ENCODE measurements around the gene HMGB4.

The HMGB4 gene

DNA sequence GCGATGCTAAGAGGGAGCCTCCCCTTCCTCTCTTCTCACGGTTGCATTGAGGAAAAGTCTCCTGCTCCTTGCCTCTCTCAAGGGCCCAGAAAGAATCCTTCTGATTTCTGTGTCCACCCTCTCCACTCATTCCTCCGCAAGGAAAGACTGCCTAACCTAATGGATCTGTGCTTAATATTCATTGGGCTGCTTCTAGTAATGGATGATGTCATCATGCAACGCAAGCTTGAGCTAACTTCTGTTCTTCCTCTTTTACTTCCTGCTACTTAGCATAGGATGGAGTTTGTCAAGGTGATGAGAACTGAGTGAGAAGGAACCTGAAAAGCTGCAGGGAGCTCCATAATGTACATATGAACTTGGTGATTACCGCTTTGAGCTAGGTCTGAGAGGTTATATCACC lies 35.2 kb upstream of the HMGB4 start:
- Mint-ChIP-seq H3K4me3 (no peak overlapping the region), H3K27ac (no peak overlapping the region), H3K27me3 (ENCODE audit: low read depth, poor library complexity) (peaks cover 7% of the 10 kb centered on the region), H3K4me1 (no peaks in the 10 kb centered on the region), H3K9me3 (peaks cover 42% of the 10 kb centered on the region), H3K36me3 (ENCODE audit: low read depth) (peaks cover 5% of the 10 kb centered on the region)
- DNase-seq = no peak
- TF ChIP-seq, protein P1, sequence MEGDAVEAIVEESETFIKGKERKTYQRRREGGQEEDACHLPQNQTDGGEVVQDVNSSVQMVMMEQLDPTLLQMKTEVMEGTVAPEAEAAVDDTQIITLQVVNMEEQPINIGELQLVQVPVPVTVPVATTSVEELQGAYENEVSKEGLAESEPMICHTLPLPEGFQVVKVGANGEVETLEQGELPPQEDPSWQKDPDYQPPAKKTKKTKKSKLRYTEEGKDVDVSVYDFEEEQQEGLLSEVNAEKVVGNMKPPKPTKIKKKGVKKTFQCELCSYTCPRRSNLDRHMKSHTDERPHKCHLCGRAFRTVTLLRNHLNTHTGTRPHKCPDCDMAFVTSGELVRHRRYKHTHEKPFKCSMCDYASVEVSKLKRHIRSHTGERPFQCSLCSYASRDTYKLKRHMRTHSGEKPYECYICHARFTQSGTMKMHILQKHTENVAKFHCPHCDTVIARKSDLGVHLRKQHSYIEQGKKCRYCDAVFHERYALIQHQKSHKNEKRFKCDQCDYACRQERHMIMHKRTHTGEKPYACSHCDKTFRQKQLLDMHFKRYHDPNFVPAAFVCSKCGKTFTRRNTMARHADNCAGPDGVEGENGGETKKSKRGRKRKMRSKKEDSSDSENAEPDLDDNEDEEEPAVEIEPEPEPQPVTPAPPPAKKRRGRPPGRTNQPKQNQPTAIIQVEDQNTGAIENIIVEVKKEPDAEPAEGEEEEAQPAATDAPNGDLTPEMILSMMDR (IDR thresholded peaks at IDR 0.05) = no peak

DNA sequence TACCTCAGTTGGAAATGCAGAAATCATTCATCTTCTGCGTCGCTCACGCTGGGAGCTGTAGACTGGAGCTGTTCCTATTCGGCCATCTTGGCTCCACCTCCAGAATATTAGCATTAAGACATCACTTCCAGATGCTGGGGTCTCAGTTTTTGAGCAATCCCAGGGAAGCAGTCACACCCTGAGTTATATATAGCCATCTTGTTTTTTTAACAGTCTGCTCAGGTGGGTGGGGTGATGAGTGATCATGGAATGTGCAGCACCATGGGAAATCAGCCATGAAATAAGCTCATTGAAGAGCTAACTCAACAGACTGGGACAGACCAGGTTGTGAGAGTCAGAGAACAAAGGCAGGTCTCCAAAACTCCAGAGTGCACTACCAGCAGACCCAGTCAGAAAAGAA lies 27.0 kb upstream of the HMGB4 start:
- Mint-ChIP-seq H3K27ac (peak overlapping the region; percentile 45), H3K9me3 (peaks cover 32% of the 10 kb centered on the region), H3K27me3 (ENCODE audit: low read depth, poor library complexity) (peaks cover 19% of the 10 kb centered on the region), H3K4me1 (no peaks in the 10 kb centered on the region), H3K4me3 (no peak overlapping the region), H3K36me3 (ENCODE audit: low read depth) (no peaks in the 10 kb centered on the region)
- TF ChIP-seq, protein P1 (IDR thresholded peaks at IDR 0.05) = no peak
- DNase-seq = no peak

DNA sequence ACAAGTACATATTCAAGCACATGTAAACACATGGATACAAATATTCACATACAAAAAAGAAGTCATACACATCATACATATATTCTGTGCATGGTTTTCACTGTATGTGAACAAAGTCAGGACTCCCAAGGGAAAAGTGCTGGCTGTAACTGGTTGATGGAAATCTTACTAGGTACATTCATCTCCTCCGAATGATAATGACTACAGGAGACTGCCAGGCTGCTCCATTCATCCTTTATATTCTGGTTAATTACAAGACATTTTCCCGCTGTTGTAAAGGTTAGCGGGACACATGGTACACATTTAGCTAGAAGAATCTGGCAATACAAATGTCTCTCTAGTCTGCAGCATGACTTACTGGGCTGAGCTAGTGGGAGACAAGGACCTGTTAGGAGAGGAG lies 26.2 kb upstream of the HMGB4 start:
- Mint-ChIP-seq H3K4me1 (no peaks in the 10 kb centered on the region), H3K27ac (no peak overlapping the region), H3K4me3 (no peak overlapping the region), H3K9me3 (peaks cover 26% of the 10 kb centered on the region), H3K27me3 (ENCODE audit: low read depth, poor library complexity) (peaks cover 12% of the 10 kb centered on the region), H3K36me3 (ENCODE audit: low read depth) (no peaks in the 10 kb centered on the region)
- TF ChIP-seq, protein P1 (IDR thresholded peaks at IDR 0.05) = no peak
- DNase-seq = no peak

DNA sequence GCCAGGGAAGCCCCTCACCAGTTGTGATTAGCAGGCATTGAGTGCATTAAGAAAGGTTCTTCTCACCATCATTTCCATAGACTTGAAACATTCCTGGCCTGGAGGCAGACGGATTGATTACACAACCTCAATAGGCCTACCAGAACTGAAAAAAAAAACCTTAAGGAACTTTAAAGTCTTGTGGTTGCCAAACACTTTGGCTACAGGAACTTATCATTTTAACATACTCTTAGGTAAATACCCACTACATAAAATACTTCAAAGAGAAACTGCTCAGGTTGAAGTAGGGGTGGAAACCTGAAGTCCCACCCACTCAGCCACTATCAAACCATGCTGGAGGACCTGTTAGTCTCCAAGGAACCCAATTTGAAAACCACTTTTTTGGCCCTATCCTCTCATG lies 22.4 kb upstream of the HMGB4 start:
- H3K4me1 Mint-ChIP-seq = peaks cover 8% of the 10 kb centered on the region
- H3K4me3 Mint-ChIP-seq = no peak overlapping the region
- no peak overlapping the region for H3K27ac Mint-ChIP-seq
- H3K36me3 Mint-ChIP-seq (ENCODE audit: low read depth) = no peaks in the 10 kb centered on the region
- peaks cover 12% of the 10 kb centered on the region for H3K27me3 Mint-ChIP-seq (ENCODE audit: low read depth, poor library complexity)
- TF ChIP-seq, protein P1 (IDR thresholded peaks at IDR 0.05) = no peak
- DNase-seq = no peak
- H3K9me3 Mint-ChIP-seq = peaks cover 10% of the 10 kb centered on the region

DNA sequence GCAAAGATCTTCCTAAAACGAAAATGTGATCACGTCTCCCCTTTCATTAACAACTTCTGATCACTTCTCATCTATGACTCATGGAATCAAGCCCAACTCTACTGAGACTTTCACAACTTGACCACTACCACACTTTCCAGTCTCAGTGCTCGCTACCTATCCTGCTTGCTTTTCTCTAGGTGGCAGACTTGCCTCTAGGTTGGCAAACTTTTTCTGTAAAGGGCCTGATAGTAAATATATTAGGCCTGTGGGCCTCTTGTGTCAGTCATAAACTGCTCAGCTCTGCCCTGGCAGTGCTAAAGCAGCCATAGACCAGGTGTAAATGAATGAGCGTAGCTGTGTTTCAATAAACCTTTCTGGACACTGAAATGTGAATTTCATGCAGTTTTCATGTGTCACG lies 21.5 kb upstream of the HMGB4 start:
- H3K9me3 Mint-ChIP-seq = peaks cover 3% of the 10 kb centered on the region
- DNase-seq = no peak
- no peaks in the 10 kb centered on the region for H3K36me3 Mint-ChIP-seq (ENCODE audit: low read depth)
- no peak overlapping the region for H3K27ac Mint-ChIP-seq
- no peak overlapping the region for H3K4me3 Mint-ChIP-seq
- TF ChIP-seq, protein P1 (IDR thresholded peaks at IDR 0.05) = no peak
- H3K4me1 Mint-ChIP-seq = peaks cover 8% of the 10 kb centered on the region
- H3K27me3 Mint-ChIP-seq (ENCODE audit: low read depth, poor library complexity) = peaks cover 7% of the 10 kb centered on the region

DNA sequence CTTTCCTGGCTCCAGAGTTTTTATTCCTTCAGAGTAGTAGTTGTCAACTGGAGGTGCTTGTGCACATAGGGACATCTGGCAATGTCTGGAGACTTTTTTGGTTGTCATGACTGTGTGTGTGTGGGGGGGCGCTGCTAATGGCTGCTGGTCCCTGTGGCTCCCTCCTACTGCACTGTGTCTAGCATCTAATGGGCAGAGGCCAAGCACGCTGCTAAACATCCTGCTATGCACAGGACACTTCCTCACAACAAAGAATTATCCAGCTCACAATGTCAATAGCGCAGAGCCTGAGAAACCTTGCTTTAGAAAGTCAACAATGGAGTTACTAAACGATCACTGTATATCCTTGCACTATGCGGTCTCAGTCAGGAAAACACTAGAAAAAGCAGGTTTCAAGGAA lies 19.7 kb upstream of the HMGB4 start:
- H3K4me3 Mint-ChIP-seq = no peak overlapping the region
- TF ChIP-seq, protein P1 (IDR thresholded peaks at IDR 0.05) = no peak
- no peaks in the 10 kb centered on the region for H3K36me3 Mint-ChIP-seq (ENCODE audit: low read depth)
- H3K27me3 Mint-ChIP-seq (ENCODE audit: low read depth, poor library complexity) = peaks cover 7% of the 10 kb centered on the region
- H3K4me1 Mint-ChIP-seq = peaks cover 8% of the 10 kb centered on the region
- no peak for DNase-seq
- no peak overlapping the region for H3K27ac Mint-ChIP-seq
- H3K9me3 Mint-ChIP-seq = no peaks in the 10 kb centered on the region
